Measurements from ENCODE around the gene BLVRB. TPM values are rescaled to one million over a fixed set of nuclear protein-coding genes. Genes with fewer than 3 reads are reported as not detected.
"Not testable (repeated sequence)": the region's sequence is repeated elsewhere in the genome, so short reads cannot be mapped to it uniquely, and the experiment has no call there.

Gene BLVRB
- total RNA-seq, 8 experiments from 2014 or later, result 7.7 to 144 (median 48.3) TPM

DNA sequence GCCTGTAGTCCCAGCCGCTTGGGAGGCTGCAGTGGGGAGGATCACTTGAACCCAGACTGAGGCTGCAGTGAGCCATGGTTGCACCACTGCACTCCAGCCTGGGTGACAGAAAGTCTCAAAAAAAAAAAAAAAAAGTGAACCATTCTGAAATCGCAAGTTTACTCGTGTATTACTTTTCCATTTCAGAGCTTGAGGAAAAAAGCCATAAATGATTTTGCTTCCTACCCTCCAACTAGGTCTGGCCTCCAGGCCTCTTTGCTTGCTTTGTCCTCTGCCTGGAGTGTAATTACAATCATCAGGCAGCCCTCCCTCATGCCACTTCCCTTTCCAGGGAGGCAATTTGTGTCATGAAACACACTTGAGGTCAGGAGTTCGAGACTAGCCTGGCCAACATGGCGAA, 8.5 kb downstream of the BLVRB start:
- no peak overlapping the region for H3K27ac ChIP-seq
- 53 to 100% (median 91%) methylated on average over 1 to 4 of the region's 5 CpGs; no CpG with 5 or more reads in 3 of the 10 experiments for WGBS, 10 experiments
- H3K4me1 ChIP-seq (replicated peaks in 1 of 2), result no peaks in the 10 kb centered on the region
- in situ Hi-C loops (cut with MboI; ENCODE audit: low pct_unique_long_range_greater_than_20kb in 2 of 9, low sequenced_read_pairs in 9 of 9, unreplicated experiment in 9 of 9), result no loop called here
- no peak for ATAC-seq (replicated peaks in 6 of 8)
- H3K4me3 ChIP-seq, result no peak overlapping the region

DNA sequence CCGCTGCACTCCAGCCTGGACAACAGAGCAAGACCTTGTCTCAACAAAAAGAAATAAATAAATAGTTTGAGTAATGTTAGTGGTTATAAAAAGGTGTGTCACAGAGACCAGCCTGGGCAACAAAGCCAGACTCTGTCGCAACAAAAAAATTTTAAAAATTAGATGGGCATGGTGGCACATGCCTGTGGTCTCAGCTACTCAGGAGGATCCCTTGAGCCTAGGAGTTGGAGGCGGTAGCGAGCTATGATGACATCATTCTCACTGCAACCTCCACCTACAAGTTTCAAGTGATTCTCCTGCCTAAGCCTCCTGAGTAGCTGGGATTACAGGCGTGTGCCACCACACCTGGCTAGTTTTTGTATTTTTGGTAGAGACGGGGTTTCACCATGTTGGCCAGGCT, 11.6 kb downstream of the BLVRB start:
- H3K4me1 ChIP-seq (replicated peaks in 1 of 2); H3K27ac ChIP-seq; ATAC-seq (replicated peaks in 6 of 8); H3K4me3 ChIP-seq; in situ Hi-C loops (cut with MboI; ENCODE audit: low pct_unique_long_range_greater_than_20kb in 2 of 9, low sequenced_read_pairs in 9 of 9, unreplicated experiment in 9 of 9): not testable (repeated sequence)
- 83 to 100% (median 100%) methylated on average over 1 to 4 of the region's 6 CpGs; no CpG with 5 or more reads in 2 of the 10 experiments for WGBS, 10 experiments

DNA sequence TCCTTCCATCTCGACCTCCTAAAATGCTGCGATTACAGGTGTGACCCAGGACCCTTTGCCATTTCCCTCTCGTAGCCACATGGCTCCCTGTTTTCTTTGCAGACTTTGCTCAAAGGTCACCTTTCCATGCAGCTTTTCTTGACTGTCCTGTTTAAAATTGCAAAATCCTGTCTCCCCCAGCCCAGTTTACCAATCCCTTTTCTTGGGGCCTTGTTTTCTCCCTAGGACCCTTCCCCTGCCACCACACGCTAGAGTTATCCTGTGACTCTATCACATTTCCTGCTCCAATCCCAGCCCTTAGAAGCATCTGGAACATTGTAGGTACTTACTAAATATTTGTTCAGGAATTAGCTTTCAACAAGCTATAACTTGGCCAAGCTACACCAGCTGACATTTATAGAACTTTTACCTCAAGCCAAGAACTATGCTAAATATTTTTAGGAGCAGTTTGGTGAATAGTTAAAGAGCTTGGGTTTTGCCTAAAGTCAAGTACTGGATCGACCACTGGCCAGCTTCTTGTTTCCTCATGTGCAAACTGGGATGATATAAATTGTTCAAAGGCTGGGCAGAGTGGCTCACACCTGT, 12.3 kb downstream of the BLVRB start:
- ATAC-seq (replicated peaks in 6 of 8), result no peak
- 70 to 100% (median 82%) methylated on average over 1 to 4 of the region's 5 CpGs; no CpG with 5 or more reads in 2 of the 10 experiments for WGBS, 10 experiments
- in situ Hi-C loops (cut with MboI; ENCODE audit: low pct_unique_long_range_greater_than_20kb in 2 of 9, low sequenced_read_pairs in 9 of 9, unreplicated experiment in 9 of 9), result no loop called here
- Histone ChIP-seq H3K4me1 (replicated peaks in 1 of 2) (no peaks in the 10 kb centered on the region), H3K27ac (no peak overlapping the region), H3K4me3 (no peak overlapping the region)

DNA sequence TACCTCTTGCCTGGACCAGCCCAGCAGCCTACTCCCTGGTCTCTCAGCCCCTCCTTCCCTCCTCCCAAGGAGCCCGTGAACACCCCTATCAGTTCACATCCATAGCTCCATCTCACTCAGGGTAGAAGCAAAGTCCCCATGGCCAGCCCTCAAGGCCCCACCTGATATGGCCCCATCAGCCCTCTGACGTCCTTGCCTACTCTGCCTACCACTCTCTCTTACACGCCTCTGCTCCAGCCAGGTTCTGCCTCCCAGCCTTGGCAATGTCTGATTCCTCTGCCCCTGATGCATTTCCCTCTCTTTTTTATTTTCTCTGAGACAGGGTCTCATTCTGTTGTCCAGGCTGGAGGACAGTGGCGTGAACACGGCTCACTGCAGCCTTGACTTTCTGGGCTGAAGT, 13.5 kb downstream of the BLVRB start:
- peak in 3 of 8 experiments; percentile 16 to 23 (median 20) for ATAC-seq (replicated peaks in 6 of 8)
- 48 to 100% (median 76%) methylated on average over 1 to 2 of the region's 5 CpGs; no CpG with 5 or more reads in 4 of the 10 experiments for WGBS, 10 experiments
- H3K27ac ChIP-seq, result no peak overlapping the region
- no peaks in the 10 kb centered on the region for H3K4me1 ChIP-seq (replicated peaks in 1 of 2)
- in situ Hi-C loops (cut with MboI; ENCODE audit: low pct_unique_long_range_greater_than_20kb in 2 of 9, low sequenced_read_pairs in 9 of 9, unreplicated experiment in 9 of 9), result no loop called here
- no peak overlapping the region for H3K4me3 ChIP-seq

DNA sequence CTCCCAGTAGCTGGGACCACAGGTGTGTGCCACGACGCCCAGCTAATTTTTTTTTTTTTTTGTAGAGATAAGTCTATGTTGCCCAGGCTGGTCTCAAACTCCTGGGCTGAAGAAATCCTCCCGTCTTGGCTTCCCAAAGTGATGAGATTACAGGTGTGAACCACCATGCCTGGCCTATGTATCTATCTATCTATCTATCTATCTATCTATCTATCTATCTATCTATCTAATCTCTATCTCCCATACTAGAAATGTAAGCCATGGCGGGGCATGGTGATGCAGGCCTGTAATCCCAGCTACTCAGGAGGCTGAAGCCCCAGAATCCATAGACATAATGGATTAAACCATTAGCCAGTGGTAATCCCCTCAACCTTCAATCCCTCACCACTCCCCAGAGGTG, 14.9 kb downstream of the BLVRB start:
- 85 to 100% (median 100%) methylated on average over 1 to 4 of the region's 4 CpGs; no CpG with 5 or more reads in 3 of the 10 experiments for WGBS, 10 experiments
- Histone ChIP-seq H3K4me3 (no peak overlapping the region), H3K4me1 (replicated peaks in 1 of 2) (peaks cover 5 to 8% of the 10 kb centered on the region in 2 donors), H3K27ac (no peak overlapping the region)
- no peak for ATAC-seq (replicated peaks in 6 of 8)
- in situ Hi-C loops (cut with MboI; ENCODE audit: low pct_unique_long_range_greater_than_20kb in 2 of 9, low sequenced_read_pairs in 9 of 9, unreplicated experiment in 9 of 9), result no loop called here

DNA sequence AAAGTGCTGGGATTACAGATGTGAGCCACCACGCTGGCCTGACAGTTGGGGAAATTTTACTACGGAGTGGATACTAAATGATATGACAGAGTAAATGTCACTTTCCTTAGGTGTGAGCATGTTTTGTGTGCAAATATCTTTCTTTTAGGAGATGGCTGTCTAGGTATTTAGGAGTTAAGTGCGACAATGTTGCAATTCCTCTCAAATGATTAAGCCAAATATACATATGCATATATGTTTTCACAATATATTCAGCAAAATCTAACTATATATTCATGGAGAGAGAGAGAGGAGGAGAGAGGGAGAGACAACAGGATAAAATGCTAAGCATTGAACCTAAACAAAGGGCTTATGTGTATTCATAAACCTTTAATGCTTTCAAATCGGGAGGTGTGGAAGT, 16.0 kb downstream of the BLVRB start:
- ATAC-seq (replicated peaks in 6 of 8), result no peak
- H3K27ac ChIP-seq, result no peak overlapping the region
- H3K4me3 ChIP-seq, result no peak overlapping the region
- in situ Hi-C loops (cut with MboI; ENCODE audit: low pct_unique_long_range_greater_than_20kb in 2 of 9, low sequenced_read_pairs in 9 of 9, unreplicated experiment in 9 of 9), result no loop called here
- 60 to 100% (median 100%) methylated on average over 1 to 3 of the region's 4 CpGs; no CpG with 5 or more reads in 3 of the 10 experiments for WGBS, 10 experiments
- peaks cover 12 to 15% of the 10 kb centered on the region in 2 donors for H3K4me1 ChIP-seq (replicated peaks in 1 of 2)

DNA sequence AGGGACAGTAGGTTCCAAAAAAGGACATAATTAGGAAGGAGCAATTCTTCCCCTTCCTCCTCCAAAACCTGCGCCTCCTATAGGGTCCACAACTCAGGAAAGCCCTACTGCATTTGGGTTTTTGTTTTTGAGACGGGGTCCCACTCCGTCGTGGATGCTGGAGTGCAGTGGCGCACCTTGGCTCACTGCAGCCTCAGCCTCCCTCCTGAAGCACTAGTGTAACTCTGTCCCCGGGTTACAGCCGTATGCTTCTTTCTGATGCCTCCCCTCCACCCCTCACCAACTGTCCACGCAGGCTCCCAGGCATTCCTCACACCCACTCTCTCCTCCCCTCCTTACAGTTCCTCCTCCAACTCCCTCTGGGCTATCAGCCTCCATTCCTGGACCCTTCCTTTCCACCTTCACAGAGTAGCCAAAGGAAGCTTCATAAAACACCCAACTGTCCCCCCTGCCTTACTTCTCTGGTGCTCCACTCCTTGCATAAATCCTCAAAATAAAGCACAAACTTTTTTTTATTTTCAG, 19.2 kb downstream of the BLVRB start:
- no peak overlapping the region for H3K4me3 ChIP-seq
- peaks cover 12 to 21% of the 10 kb centered on the region in 2 donors for H3K4me1 ChIP-seq (replicated peaks in 1 of 2)
- in situ Hi-C loops (cut with MboI; ENCODE audit: low pct_unique_long_range_greater_than_20kb in 2 of 9, low sequenced_read_pairs in 9 of 9, unreplicated experiment in 9 of 9), result no loop called here
- peak overlapping the region in 1 of 2 donors; percentile 53 for H3K27ac ChIP-seq
- ATAC-seq (replicated peaks in 6 of 8), result no peak
- WGBS, 10 experiments, result 50 to 90% (median 78%) methylated on average over 1 to 5 of the region's 8 CpGs; no CpG with 5 or more reads in 6 of the 10 experiments

DNA sequence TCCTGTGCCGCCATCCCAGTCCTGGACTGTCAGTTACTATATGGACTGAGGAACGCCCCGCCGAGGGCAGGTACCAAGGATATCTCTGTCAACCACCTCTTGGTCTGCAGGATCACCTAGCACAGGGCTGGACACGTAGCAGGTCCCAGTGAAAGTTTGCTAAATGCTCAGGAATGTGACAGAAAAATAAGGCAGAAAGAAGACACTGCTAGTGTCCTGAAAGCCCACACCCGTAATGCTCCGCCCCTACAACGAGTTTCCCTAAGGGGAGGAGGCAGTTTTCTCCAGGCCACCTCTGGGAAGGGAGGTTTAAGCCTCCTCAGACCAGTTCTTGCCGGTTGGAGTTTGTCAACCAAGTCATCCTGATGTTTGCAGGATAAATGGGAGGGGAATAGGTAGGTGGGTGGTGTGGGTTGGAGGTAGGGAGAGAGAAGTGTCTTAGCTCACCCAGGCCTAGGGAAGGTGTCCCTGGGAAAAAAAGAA, 19.7 kb downstream of the BLVRB start:
- 0 to 77% (median 47%) methylated on average over 1 to 7 of the region's 9 CpGs; no CpG with 5 or more reads in 2 of the 10 experiments for WGBS, 10 experiments
- in situ Hi-C loops (cut with MboI; ENCODE audit: low pct_unique_long_range_greater_than_20kb in 2 of 9, low sequenced_read_pairs in 9 of 9, unreplicated experiment in 9 of 9), result no loop called here
- Histone ChIP-seq H3K4me3 (no peak overlapping the region), H3K27ac (peak overlapping the region in 1 of 2 donors; percentile 53), H3K4me1 (replicated peaks in 1 of 2) (peaks cover 12 to 21% of the 10 kb centered on the region in 2 donors)
- peak in 2 of 8 experiments; percentile 2 to 4 for ATAC-seq (replicated peaks in 6 of 8)

DNA sequence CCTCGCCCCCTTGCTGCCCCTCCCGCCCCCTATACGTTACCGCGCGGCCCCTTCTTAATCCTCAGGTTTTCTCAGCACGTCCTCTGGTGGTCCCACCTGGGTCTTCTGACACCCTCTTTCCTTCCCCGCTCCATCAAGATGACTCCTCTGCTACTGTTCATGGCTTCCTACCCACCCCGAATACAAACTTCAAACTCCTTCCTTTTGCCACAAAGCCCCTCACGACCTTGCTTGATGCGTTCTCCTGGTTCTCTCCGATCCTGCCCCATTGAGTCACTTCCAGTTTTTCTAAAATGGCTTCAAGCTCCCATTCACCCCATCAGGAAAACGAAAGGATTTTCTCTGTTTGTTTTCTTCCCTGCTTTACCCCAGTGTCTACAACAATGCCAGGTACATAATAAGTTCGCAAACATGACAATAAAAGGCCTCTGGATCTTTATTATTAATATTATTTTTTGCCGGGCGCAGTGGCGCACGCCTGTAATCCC, 20.7 kb downstream of the BLVRB start:
- peaks cover 12 to 21% of the 10 kb centered on the region in 2 donors for H3K4me1 ChIP-seq (replicated peaks in 1 of 2)
- 8 to 56% (median 20%) methylated on average over 1 to 11 of the region's 18 CpGs; no CpG with 5 or more reads in 1 of the 10 experiments for WGBS, 10 experiments
- no peak for ATAC-seq (replicated peaks in 6 of 8)
- in situ Hi-C loops (cut with MboI; ENCODE audit: low pct_unique_long_range_greater_than_20kb in 2 of 9, low sequenced_read_pairs in 9 of 9, unreplicated experiment in 9 of 9), result no loop called here
- peak overlapping the region; percentile 86 to 92 for H3K27ac ChIP-seq
- peak overlapping the region; percentile 52 to 86 (median 66) for H3K4me3 ChIP-seq

DNA sequence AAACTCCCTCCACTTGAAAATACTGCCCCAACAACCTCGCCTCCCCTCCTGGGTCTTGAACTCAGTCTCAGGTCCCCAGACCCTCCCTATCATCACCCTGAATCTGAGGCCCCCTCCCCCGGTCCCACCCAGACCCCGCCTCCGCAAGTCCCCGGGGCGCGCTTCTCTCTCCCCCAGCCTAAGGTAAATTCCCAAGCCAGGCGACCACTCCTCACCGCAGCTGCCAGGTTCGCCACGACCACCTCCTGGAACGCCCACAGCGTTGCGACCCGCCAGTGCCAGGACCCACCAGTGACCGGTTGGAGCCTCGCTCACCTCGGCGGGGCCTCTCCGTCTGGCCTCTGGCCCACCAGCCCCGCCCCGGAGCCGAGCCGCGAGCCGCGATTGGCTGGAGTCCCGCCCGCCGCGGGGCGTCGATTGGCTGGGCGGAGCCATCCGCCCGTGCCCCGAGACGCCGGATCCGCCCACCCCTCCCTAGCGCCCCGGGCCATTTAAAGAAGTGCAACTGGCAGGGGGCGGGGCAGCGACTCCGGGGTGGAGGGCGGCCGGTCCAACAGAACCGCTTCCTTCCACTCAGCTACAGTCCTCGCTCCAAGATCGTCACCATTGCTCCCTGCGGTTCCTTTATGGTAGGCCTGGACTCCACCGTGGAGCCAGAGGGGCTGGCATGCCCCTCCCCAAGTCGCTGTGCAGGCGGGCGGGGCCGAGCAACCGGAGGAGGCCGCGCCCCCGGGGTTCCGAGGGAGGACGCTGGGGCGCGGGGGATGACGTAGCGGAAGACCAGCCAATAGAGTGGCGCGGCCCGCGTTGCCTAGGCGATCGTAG, 21.3 kb downstream of the BLVRB start, which contains the start of gene SERTAD3:
Gene SERTAD3 (minus strand): TSS at position 336 of the 825 bp plus-strand sequence. CDS start 2,255 bp downstream, outside the sequence.
- no CpG with 5 or more reads among the region's 72 CpGs for WGBS, 10 experiments
- in situ Hi-C loops (cut with MboI; ENCODE audit: low pct_unique_long_range_greater_than_20kb in 2 of 9, low sequenced_read_pairs in 9 of 9, unreplicated experiment in 9 of 9), result no loop called here

DNA sequence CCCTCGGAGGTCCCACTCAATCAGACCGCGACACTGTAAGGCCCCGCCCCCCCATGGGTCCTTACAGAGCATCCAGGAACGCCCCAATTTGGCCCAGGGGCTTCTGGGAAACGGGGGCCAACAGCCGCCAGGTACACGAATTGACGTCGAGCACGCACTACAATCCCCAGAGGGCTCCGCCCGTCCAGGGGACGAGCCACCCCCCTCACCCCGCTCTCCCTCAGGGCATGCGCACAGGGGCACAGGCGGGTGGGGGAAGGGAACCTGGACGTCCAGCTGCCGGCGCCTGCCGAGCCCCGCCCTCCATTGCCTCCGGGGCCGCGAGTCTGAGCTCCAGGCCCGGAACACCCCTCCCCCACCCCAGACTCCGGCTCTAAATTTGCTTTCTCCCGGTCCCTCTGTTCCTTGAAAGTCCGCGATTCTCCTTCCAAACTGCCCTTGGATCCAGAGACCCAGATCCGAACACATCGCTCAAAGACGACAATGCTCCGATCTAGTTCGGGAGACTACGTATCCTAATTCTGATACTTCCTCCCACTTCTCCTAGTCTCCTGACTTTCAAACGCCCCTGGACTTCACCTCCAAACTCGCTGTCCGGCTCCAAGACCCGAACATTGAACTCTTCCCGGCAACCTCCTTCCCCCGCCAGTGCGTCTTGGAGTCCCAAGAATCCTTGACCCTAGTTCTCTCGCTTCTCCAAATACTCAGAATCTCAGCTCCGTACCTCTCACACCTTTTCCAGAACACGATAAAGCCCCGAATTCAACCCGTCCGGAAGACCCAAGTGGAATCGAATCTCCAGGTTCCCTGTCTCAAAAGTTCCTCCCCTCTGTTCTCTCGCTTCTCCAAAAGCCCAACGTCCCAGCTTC, 22.2 kb downstream of the BLVRB start:
- Histone ChIP-seq H3K27ac (peak overlapping the region; percentile 79 to 92), H3K4me3 (peak overlapping the region; percentile 52 to 86 (median 66)), H3K4me1 (replicated peaks in 1 of 2) (peaks cover 12 to 21% of the 10 kb centered on the region in 2 donors)
- WGBS, 10 experiments, result 0 to 7% (median 0%) methylated on average over 3 to 15 of the region's 52 CpGs; no CpG with 5 or more reads in 3 of the 10 experiments
- in situ Hi-C loops (cut with MboI; ENCODE audit: low pct_unique_long_range_greater_than_20kb in 2 of 9, low sequenced_read_pairs in 9 of 9, unreplicated experiment in 9 of 9), result no loop called here
- peak; percentile 61 to 76 (median 70) for ATAC-seq (replicated peaks in 6 of 8)

More for the DNA sequence above, 21.3 kb downstream of the BLVRB start, which contains the start of gene SERTAD3:
- peak within 1 kb of the TSS; percentile 52 to 86 (median 66) for H3K4me3 ChIP-seq
- H3K27ac ChIP-seq, result peak within 1 kb of the TSS; percentile 86 to 92
- ATAC-seq (replicated peaks in 6 of 8), result peak; percentile 60 to 80 (median 76)
- peaks cover 12 to 21% of the 10 kb centered on the region in 2 donors for H3K4me1 ChIP-seq (replicated peaks in 1 of 2)

All from motor neuron (in vitro differentiated cells).